Heart left ventricle (tissue), 16 donors: ENCODE results near the gene SLC25A47. TPM values are rescaled to one million over a fixed set of nuclear protein-coding genes. Genes with fewer than 3 reads are reported as not detected.

ENCODE experiments used
- ATAC-seq, 4 donors: fragments of 200-7000 bp; cut with Tn5 transposase; one replicate each; pipeline ENCODE4 v1.9.1; 2020 to 2022; ENCODE audit warnings: moderate library complexity in 4 of 4, mild to moderate bottlenecking in 3 of 4, moderate number of reproducible peaks in 1 of 4
- DNase-seq, 5 donors: peaks; one replicate each; pipeline ENCODE4 v3.0.0-alpha.2; 2020
- H3K27ac ChIP-seq, 12 donors: fragments of 200-600 bp; sonication (generic) in 4 of 12; one replicate each; pipeline versions ENCODE4 v1.5.0 to v1.8.0; 2016 to 2022; ENCODE audit warnings: mild to moderate bottlenecking in 2 of 12
- H3K27me3 ChIP-seq, 9 donors: fragments of 200-600 bp; sonication (generic) in 2 of 9; one replicate each; pipeline versions ENCODE4 v1.5.1 to v1.8.0; 2016 to 2022; ENCODE audit warnings: mild to moderate bottlenecking in 3 of 9
- H3K36me3 ChIP-seq, 9 donors: fragments of 200-600 bp; sonication (generic) in 2 of 9; one replicate each; pipeline versions ENCODE4 v1.5.0 to v1.8.0; 2018 to 2022; ENCODE audit warnings: mild to moderate bottlenecking in 2 of 9
- H3K4me1 ChIP-seq, 12 donors: fragments of 200-600 bp; sonication (generic) in 4 of 12; one replicate each; pipeline versions ENCODE4 v1.5.0 to v1.8.0; 2016 to 2022; ENCODE audit warnings: mild to moderate bottlenecking in 3 of 12
- H3K4me3 ChIP-seq, 12 donors: fragments of 200-600 bp; sonication (generic) in 4 of 12; one replicate each; pipeline versions ENCODE4 v1.5.0 to v1.8.0; 2017 to 2022; ENCODE audit warnings: mild to moderate bottlenecking in 9 of 12, moderate library complexity in 4 of 12
- H3K9me3 ChIP-seq, 12 donors: fragments of 200-600 bp; sonication (generic) in 4 of 12; one replicate each; pipeline versions ENCODE4 v1.5.0 to v1.8.0; 2016 to 2022; ENCODE audit warnings: mild to moderate bottlenecking in 1 of 12
- POLR2A ChIP-seq, 2 donors: fragments of 450-650 bp; IDR thresholded peaks; one replicate each; pipeline ENCODE4 v1.6.1; 2017; ENCODE audit warnings: antibody characterized with exemption in 2 of 2, mild to moderate bottlenecking in 2 of 2, moderate library complexity in 2 of 2
- WGBS, 4 donors: extraction: QIAGEN DNeasy Blood & Tissue Kit in 2 of 4; methylation state at CpG; one replicate each; pipeline versions ENCODE4 v1.1.5 to v1.1.7; 2013 to 2018; 5-methylcytosine and 5-hydroxymethylcytosine counted together
- intact Hi-C, 10 donors: fragments of 100-400 bp; cut with DNase I; formaldehyde crosslinking; loops; one replicate each; pipeline versions ENCODE4 v1.11.1 to v1.14.2; 2022
- polyA plus RNA-seq, 2 donors: library from polyadenylated mRNA; stranded (reverse); fragments of 200-250 nt; gene quantifications; one replicate each; pipeline ENCODE4 v1.2.3, GENCODE V29; 2013
- total RNA-seq, 9 donors: library from RNA; depleted of rRNA in 2 of 9; stranded (reverse); fragments of >200 nt in 2 of 9; fragmentation: NEBNext Ultra II Directional in 3 of 9; extraction: Animal tissue kit (Norgen Biotek cat#: 25700) in 3 of 9; gene quantifications; one replicate each; pipeline versions ENCODE4 v1.1.0 to v1.2.4, GENCODE V29; 2016 to 2023
- TF ChIP-seq, protein P1 (sequence below), 12 donors: fragments of 200-600 bp; sonication (generic) in 4 of 12; IDR thresholded peaks; one replicate each; pipeline versions ENCODE4 v1.5.0 to v1.8.0; 2018 to 2022; ENCODE audit warnings: antibody characterized with exemption in 12 of 12, mild to moderate bottlenecking in 5 of 12
- donor health status: ischemic (EF 13 %, LVEDD 7.1; RV severe dilation, severe dysfunction).
- donor health status: healthy with polysubstance abuse.
- donor health status: DM: no; HTN: yes; CAD: no.
- donor health status: DM: no; HTN: no; CAD: no.
- donor health status: ischemic (EF 25% LVEDD 6.9; RV normal size, moderate dysfunction).
- donor health status: ischemic (EF 25% LVEDD 5.7; RV mildly dilated, moderate dysfunction).
- donor health status: healthy.
- donor health status: DM: yes; HTN: yes; CAD: no.
- donor health status: ischemic (EF 35%, LVEDD 5.7; RV mildly dilated, moderate dysfunction).
- donor health status: nonischemic (EF 11% LVEDD 7.7; RV severe dilation, severe dysfunction).
- donor health status: DM: yes; HTN: yes; CAD: no.
- donor health status: PGD.
- donor health status: ischemic (EF 29% LVEDD 5.4; RV normal size, mild dysfunction).
- donor health status: nonischemic (EF 23%, LVEDD 6.1; RV moderate dilation, normal function).

SLC25A47 gene
- total and polyA plus RNA-seq, 11 donors: not detected

DNA sequence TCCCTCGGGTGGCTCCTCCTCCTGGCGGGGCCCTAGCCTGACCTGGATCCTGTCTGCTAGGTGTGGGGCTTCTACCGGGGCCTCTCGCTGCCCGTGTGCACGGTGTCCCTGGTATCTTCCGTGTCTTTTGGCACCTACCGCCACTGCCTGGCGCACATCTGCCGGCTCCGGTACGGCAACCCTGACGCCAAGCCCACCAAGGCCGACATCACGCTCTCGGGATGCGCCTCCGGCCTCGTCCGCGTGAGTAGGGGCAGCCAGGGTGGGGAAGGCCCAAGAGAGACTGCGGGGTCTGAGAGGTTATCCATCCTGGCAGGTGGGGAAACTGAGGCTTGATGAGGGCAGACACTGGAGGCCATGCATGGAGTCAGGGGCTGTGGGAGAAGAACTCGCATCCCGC is 4.0 kb downstream of the SLC25A47 start:
- Histone ChIP-seq H3K9me3 (no peaks in the 10 kb centered on the region), H3K27me3 (no peaks in the 10 kb centered on the region), H3K4me3 (no peak overlapping the region), H3K36me3 (no peaks in the 10 kb centered on the region), H3K4me1 (no peaks in the 10 kb centered on the region), H3K27ac (no peak overlapping the region)
- peak in 1 of 5 donors; percentile 17 for DNase-seq
- TF ChIP-seq POLR2A (IDR thresholded peaks at IDR 0.05): no peak
- TF ChIP-seq, protein P1, sequence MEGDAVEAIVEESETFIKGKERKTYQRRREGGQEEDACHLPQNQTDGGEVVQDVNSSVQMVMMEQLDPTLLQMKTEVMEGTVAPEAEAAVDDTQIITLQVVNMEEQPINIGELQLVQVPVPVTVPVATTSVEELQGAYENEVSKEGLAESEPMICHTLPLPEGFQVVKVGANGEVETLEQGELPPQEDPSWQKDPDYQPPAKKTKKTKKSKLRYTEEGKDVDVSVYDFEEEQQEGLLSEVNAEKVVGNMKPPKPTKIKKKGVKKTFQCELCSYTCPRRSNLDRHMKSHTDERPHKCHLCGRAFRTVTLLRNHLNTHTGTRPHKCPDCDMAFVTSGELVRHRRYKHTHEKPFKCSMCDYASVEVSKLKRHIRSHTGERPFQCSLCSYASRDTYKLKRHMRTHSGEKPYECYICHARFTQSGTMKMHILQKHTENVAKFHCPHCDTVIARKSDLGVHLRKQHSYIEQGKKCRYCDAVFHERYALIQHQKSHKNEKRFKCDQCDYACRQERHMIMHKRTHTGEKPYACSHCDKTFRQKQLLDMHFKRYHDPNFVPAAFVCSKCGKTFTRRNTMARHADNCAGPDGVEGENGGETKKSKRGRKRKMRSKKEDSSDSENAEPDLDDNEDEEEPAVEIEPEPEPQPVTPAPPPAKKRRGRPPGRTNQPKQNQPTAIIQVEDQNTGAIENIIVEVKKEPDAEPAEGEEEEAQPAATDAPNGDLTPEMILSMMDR (IDR thresholded peaks at IDR 0.05): no peak
- 92 to 95% (median 94%) methylated on average over 21 to 24 of the region's 24 CpGs for WGBS, 4 donors
- ATAC-seq: no peak
- intact Hi-C loops: no loop called here

DNA sequence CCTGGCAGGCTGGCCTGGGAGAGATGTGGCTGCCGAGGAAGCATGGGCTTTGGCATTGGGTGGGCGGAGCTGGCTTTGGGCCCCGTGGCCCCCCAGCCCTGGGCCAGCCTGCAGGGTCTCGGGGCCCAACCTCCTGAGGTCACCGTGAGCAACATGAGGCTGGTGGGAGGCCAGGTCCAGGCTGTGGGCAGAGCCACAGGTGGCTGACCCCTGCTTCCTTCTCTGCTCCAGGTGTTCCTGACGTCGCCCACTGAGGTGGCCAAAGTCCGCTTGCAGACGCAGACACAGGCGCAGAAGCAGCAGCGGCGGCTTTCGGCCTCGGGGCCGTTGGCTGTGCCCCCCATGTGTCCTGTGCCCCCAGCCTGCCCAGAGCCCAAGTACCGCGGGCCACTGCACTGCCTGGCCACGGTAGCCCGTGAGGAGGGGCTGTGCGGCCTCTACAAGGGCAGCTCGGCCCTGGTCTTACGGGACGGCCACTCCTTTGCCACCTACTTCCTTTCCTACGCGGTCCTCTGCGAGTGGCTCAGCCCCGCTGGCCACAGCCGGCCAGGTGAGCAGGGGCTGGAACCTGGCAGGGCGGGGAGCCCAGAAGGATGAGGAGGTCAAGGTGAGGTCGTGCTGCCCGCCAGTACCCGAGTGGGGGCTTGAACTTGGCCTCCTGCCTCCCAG is 5.5 kb downstream of the SLC25A47 start:
- Histone ChIP-seq H3K4me3 (no peak overlapping the region), H3K4me1 (no peaks in the 10 kb centered on the region), H3K9me3 (no peaks in the 10 kb centered on the region), H3K27ac (no peak overlapping the region), H3K36me3 (peaks cover 0 to 11% (median 3%) of the 10 kb centered on the region in 9 donors), H3K27me3 (no peaks in the 10 kb centered on the region)
- 75 to 91% (median 88%) methylated on average over 9 to 32 of the region's 32 CpGs for WGBS, 4 donors
- TF ChIP-seq, protein P1 (IDR thresholded peaks at IDR 0.05): no peak
- no peak for TF ChIP-seq POLR2A (IDR thresholded peaks at IDR 0.05)
- DNase-seq (peak in 1 of 5 donors; percentile 49), ATAC-seq (no peak)
- intact Hi-C loops: no loop called here

DNA sequence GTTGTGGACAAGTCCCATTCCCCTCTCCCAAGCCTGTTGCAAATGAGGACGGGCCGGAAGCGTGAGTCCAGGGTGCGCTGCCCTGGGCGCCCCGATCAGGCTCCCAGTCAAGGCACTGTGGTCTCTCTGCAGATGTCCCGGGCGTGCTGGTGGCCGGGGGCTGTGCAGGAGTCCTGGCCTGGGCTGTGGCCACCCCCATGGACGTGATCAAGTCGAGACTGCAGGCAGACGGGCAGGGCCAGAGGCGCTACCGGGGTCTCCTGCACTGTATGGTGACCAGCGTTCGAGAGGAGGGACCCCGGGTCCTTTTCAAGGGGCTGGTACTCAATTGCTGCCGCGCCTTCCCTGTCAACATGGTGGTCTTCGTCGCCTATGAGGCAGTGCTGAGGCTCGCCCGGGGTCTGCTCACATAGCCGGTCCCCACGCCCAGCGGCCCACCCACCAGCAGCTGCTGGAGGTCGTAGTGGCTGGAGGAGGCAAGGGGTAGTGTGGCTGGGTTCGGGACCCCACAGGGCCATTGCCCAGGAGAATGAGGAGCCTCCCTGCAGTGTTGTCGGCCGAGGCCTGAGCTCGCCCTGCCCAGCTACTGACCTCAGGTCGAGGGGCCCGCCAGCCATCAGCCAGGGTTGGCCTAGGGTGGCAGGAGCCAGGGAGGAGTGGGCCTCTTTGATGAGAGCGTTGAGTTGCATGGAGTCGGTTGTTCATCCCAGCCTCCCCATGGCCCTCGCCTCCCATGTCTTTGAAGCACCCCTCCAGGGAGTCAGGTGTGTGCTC is 6.3 kb downstream of the SLC25A47 start:
- intact Hi-C loops: no loop called here
- WGBS, 4 donors: 85 to 91% (median 90%) methylated on average over 28 to 36 of the region's 36 CpGs
- TF ChIP-seq POLR2A (IDR thresholded peaks at IDR 0.05): no peak
- TF ChIP-seq, protein P1 (IDR thresholded peaks at IDR 0.05): no peak
- ATAC-seq: no peak
- Histone ChIP-seq H3K36me3 (peaks cover 0 to 19% (median 11%) of the 10 kb centered on the region in 9 donors), H3K4me1 (no peaks in the 10 kb centered on the region), H3K9me3 (no peaks in the 10 kb centered on the region), H3K27me3 (no peaks in the 10 kb centered on the region), H3K27ac (no peak overlapping the region), H3K4me3 (no peak overlapping the region)
- no peak for DNase-seq

- Histone ChIP-seq H3K4me1 (no peaks in the 10 kb centered on the region), H3K27me3 (no peaks in the 10 kb centered on the region), H3K36me3 (peaks cover 0 to 24% (median 17%) of the 10 kb centered on the region in 9 donors), H3K9me3 (no peaks in the 10 kb centered on the region), H3K4me3 (no peak overlapping the region), H3K27ac (no peak overlapping the region)
- TF ChIP-seq POLR2A (IDR thresholded peaks at IDR 0.05): no peak
- TF ChIP-seq, protein P1 (IDR thresholded peaks at IDR 0.05): no peak
- DNase-seq (no peak), ATAC-seq (no peak)
- intact Hi-C loops: no loop called here
- 87 to 100% (median 89%) methylated on average over 4 to 11 of the region's 11 CpGs for WGBS, 4 donors
Observed at GRCh38 chr14:100330007-100330344, 6.8 kb downstream of the SLC25A47 start.
